ENCODE measurements around the gene RABGGTA.
A peak's percentile ranks its signal among the peaks of the same experiment; 100 is the strongest.

The RABGGTA gene

DNA sequence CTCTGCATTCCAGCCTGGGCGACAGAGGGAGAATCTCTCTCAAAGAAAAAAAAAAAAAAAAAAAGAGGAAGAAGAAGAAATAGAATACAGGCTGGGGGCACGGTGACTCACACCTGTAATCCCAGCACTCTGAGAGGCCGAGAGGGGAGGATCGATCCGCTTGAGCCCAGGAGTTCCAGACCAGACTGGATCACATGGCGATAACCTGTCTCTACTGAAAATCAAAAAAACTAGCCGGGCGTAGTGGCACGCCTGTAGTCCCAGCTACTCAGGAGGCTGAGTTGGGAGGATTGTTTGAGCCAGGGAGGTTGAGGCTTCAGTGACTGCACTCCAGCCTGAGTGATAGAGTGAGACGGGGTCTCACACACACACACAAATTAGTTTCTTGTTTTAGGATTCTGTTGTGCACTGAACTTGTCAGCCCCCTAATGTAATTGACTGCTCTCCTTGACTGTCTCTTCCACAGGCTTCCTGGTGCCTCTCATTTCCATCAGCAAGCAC lies 28.0 kb downstream of the RABGGTA start:
- FAIRE-seq (no peak), DNase-seq (ENCODE audit: insufficient read length) (no peak)
- no peak for TF ChIP-seq TAF1 (IDR thresholded peaks at IDR 0.05; ENCODE audit: borderline replicate concordance, low read depth, low read length)

- DNase-seq (ENCODE audit: insufficient read length), result peak; percentile 98
- no peak for TF ChIP-seq POLR2A (IDR thresholded peaks at IDR 0.05; ENCODE audit: low read depth, low read length)
- no peak for TF ChIP-seq TAF1 (IDR thresholded peaks at IDR 0.05; ENCODE audit: borderline replicate concordance, low read depth, low read length)
- no peak for TF ChIP-seq POLR2AphosphoS5 (IDR thresholded peaks at IDR 0.05; ENCODE audit: low read depth, low read length)
- FAIRE-seq, result peak; percentile 9
Measured at GRCh38 chr14:24241829-24242443, 29.5 kb downstream of the RABGGTA start.

- DNase-seq (ENCODE audit: insufficient read length) (no peak), FAIRE-seq (no peak)
- TF ChIP-seq POLR2A (IDR thresholded peaks at IDR 0.05; ENCODE audit: low read depth, low read length), result no peak; the same call in 1 of the 2 replicates
- TF ChIP-seq POLR2AphosphoS5 (IDR thresholded peaks at IDR 0.05; ENCODE audit: low read depth, low read length), result no peak
- TF ChIP-seq TAF1 (IDR thresholded peaks at IDR 0.05; ENCODE audit: borderline replicate concordance, low read depth, low read length), result no peak
Measured at GRCh38 chr14:24240110-24240918, 31.1 kb downstream of the RABGGTA start.

DNA sequence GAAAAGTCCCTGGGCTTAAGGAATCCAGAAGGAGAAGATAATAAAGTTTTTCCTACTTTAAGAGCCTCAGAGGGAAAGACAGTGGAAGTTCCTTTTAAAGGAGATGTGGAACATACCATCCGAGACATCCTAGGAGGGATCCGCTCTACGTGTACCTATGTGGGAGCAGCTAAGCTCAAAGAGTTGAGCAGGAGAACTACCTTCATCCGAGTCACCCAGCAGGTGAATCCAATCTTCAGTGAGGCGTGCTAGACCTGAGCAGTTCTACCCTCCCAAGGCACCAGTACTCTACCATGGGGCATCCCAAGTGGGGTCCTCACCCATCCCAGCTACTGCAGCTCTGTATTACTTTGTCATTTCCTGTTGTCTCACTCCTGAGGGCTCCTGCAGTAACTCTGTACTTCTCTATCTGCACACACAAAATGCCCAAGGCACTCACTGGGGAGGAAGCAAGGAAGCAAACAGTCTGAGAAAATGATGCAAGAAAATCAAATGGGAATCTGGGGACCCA lies 32.8 kb downstream of the RABGGTA start:
- TF ChIP-seq POLR2AphosphoS5 (IDR thresholded peaks at IDR 0.05; ENCODE audit: low read depth, low read length) (0 out of 2 replicates have a peak, but pooled peaks have one; percentile 40), POLR2A (IDR thresholded peaks at IDR 0.05; ENCODE audit: low read depth, low read length) (peak; percentile 25; the same call in 1 of the 2 replicates), TAF1 (IDR thresholded peaks at IDR 0.05; ENCODE audit: borderline replicate concordance, low read depth, low read length) (no peak)
- FAIRE-seq (no peak), DNase-seq (ENCODE audit: insufficient read length) (no peak)

GRCh38 chr14:24238123-24238522 lies 33.3 kb downstream of the RABGGTA start:
- no peak; the same call in 1 of the 2 replicates for TF ChIP-seq POLR2AphosphoS5 (IDR thresholded peaks at IDR 0.05; ENCODE audit: low read depth, low read length)
- no peak for TF ChIP-seq TAF1 (IDR thresholded peaks at IDR 0.05; ENCODE audit: borderline replicate concordance, low read depth, low read length)
- no peak for TF ChIP-seq POLR2A (IDR thresholded peaks at IDR 0.05; ENCODE audit: low read depth, low read length)
- FAIRE-seq (no peak), DNase-seq (ENCODE audit: insufficient read length) (no peak)

GRCh38 chr14:24237463-24237955 lies 33.9 kb downstream of the RABGGTA start:
- TF ChIP-seq POLR2A (IDR thresholded peaks at IDR 0.05; ENCODE audit: low read depth, low read length), result no peak; the same call in 1 of the 2 replicates
- no peak for TF ChIP-seq TAF1 (IDR thresholded peaks at IDR 0.05; ENCODE audit: borderline replicate concordance, low read depth, low read length)
- no peak; the same call in 1 of the 2 replicates for TF ChIP-seq POLR2AphosphoS5 (IDR thresholded peaks at IDR 0.05; ENCODE audit: low read depth, low read length)
- DNase-seq (ENCODE audit: insufficient read length), result no peak
- FAIRE-seq, result no peak

DNA sequence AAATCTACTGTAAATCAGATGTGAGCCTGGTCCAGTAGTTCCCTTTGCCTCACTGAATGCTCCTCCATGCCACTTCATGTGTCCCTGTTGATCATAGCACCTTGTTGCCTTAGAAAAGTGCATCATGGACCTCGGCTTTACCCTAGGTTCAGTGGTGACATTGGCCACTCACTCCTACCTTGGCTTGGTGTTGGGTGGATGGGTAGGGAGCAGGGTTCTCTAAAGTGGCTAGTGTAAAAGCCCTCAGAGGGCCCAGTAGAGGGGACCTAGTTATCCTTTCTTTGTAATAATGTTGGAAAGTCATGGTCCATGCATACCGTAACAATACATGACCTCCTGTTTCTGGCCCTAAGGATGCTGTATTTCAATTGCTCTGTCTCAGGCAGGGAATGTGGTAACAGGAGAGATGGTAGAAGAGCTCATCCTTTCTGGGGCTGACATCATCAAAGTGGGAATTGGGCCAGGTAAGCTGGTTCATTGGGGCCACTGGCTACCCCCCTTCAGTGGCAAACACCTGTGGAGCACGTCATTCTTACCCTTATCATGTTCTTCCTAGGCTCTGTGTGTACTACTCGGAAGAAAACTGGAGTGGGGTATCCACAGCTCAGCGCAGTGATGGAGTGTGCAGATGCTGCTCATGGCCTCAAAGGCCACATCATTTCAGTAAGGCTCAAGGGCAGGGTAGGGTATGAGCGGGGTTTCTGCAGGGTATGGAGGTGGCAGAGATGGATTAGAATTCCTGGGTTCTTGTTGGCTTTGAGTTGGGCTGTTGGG lies 34.5 kb downstream of the RABGGTA start:
- no peak for FAIRE-seq
- no peak for TF ChIP-seq TAF1 (IDR thresholded peaks at IDR 0.05; ENCODE audit: borderline replicate concordance, low read depth, low read length)
- peak; percentile 53; the same call in 1 of the 2 replicates for TF ChIP-seq POLR2AphosphoS5 (IDR thresholded peaks at IDR 0.05; ENCODE audit: low read depth, low read length)
- TF ChIP-seq POLR2A (IDR thresholded peaks at IDR 0.05; ENCODE audit: low read depth, low read length), result peak; percentile 35; the same call in 1 of the 2 replicates
- DNase-seq (ENCODE audit: insufficient read length), result no peak

DNA sequence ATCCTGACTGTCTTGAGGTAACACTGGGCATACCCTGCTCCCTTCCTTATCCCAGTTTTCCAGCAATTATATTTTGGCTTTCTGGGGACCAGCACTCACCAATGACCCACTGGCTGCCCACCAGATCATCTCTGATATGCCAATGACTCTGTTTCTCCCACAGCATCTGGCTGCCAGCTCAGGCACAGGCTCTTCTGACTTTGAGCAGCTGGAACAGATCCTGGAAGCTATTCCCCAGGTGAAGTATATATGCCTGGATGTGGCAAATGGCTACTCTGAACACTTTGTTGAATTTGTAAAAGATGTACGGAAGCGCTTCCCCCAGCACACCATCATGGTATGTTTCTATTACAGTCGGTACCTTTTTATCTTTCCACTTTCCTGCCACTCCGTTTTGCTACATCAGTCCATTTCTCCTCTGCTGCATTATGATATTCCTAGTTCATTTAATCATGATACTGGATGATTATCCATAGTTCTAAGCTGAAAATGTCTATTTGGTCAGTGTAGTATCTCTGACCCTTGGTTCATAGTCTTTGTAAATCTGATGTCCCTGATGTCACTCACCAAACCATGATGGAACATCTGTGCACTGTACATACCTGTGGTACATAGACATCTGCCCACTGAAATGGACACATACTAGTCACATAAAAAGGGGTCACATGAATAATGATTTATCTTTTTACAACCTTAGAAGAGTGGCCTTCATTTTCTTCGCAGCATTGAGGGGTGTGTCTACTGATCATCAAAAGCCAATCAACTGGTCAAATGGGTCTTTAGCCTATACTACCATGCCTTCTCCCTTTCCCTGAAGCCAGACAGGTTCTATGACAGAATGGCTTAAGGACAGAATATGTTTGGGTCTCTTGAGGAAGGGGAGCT lies 35.4 kb downstream of the RABGGTA start:
- TF ChIP-seq POLR2A (IDR thresholded peaks at IDR 0.05; ENCODE audit: low read depth, low read length), result no peak
- no peak for TF ChIP-seq TAF1 (IDR thresholded peaks at IDR 0.05; ENCODE audit: borderline replicate concordance, low read depth, low read length)
- no peak for TF ChIP-seq POLR2AphosphoS5 (IDR thresholded peaks at IDR 0.05; ENCODE audit: low read depth, low read length)
- no peak for DNase-seq (ENCODE audit: insufficient read length)
- FAIRE-seq, result no peak

- no peak for DNase-seq (ENCODE audit: insufficient read length)
- TF ChIP-seq POLR2A (IDR thresholded peaks at IDR 0.05; ENCODE audit: low read depth, low read length) (no peak), TAF1 (IDR thresholded peaks at IDR 0.05; ENCODE audit: borderline replicate concordance, low read depth, low read length) (no peak), POLR2AphosphoS5 (IDR thresholded peaks at IDR 0.05; ENCODE audit: low read depth, low read length) (no peak; the same call in none of the 2 replicates)
- FAIRE-seq, result no peak
Measured at GRCh38 chr14:24234095-24235005, 37.0 kb downstream of the RABGGTA start.
